ENCODE results near the gene CADPS2. TPM values are rescaled to one million over a fixed set of nuclear protein-coding genes. Genes with fewer than 3 reads are reported as not detected.

The CADPS2 gene
- total and polyA plus RNA-seq, 2 donors (not counting 3 experiments of a cell fraction or from before 2014, with no cell fraction given), result 9.5 to 22.6 TPM

GRCh38 chr7:122764020-122764419 is 122.2 kb downstream of the CADPS2 start:
- no peak overlapping the region for H3K4me2 ChIP-seq (ENCODE audit: insufficient read depth, low read length)
- FAIRE-seq (no peak), DNase-seq (ENCODE audit: low read depth, low spot score) (peak; percentile 35)
- H2AFZ ChIP-seq (ENCODE audit: low read depth, low read length), result no peak overlapping the region
- H3K27ac ChIP-seq (ENCODE audit: insufficient read depth, low read depth, low read length), result no peak overlapping the region
- no peaks in the 10 kb centered on the region for H3K79me2 ChIP-seq (ENCODE audit: control insufficient read depth, insufficient read depth, low read length)
- no peaks in the 10 kb centered on the region for H3K9me3 ChIP-seq (replicated peaks; ENCODE audit: control insufficient read depth, insufficient read depth, low read length)
- no TSS peak for BruUV-seq (replicated peaks)
- H3K9me1 ChIP-seq (replicated peaks; ENCODE audit: control insufficient read depth, extremely low read depth, insufficient read depth, low read length), result no peaks in the 10 kb centered on the region
- dilution Hi-C loops (cut with MboI; ENCODE audit: extremely low pct_ligation_motif_present, low sequenced_read_pairs) (no loop called here), intact Hi-C loops (cut with micrococcal nuclease) (no loop called here)
- no peaks in the 10 kb centered on the region for H4K20me1 ChIP-seq (replicated peaks; ENCODE audit: control insufficient read depth, extremely low read depth, insufficient read depth, low read length)
- POLR2A ChIA-PET, result no interaction called here
- H3K4me3 ChIP-seq (replicated peaks in 1 of 3; ENCODE audit: insufficient read depth in 1 of 3, low read depth in 1 of 3, low read length in 3 of 3), result no peak overlapping the region
- TF ChIP-seq JUN (IDR thresholded peaks at IDR 0.05; ENCODE audit: borderline replicate concordance, insufficient read depth, insufficient read length, low read depth), result peak; percentile 18
- peak; percentile 87 for TF ChIP-seq GATA2 (IDR thresholded peaks at IDR 0.05; ENCODE audit: insufficient read depth, insufficient read length, low read depth, low read length)
- no peak for TF ChIP-seq MYC (IDR thresholded peaks at IDR 0.05; ENCODE audit: low read depth, low read length)
- TF ChIP-seq FOS (IDR thresholded peaks at IDR 0.05; ENCODE audit: borderline replicate concordance, insufficient read depth, low read length), result peak; percentile 61
- no peaks in the 10 kb centered on the region for H3K36me3 ChIP-seq (ENCODE audit: control insufficient read depth in 2 of 2, extremely low read depth in 1 of 2, insufficient read depth in 2 of 2, low read length in 2 of 2)
- CTCF ChIA-PET, result interaction anchor here (0.6 to 1.3 kb wide), 2 partner anchors 14 to 23 kb away, joined by 3 to 5 read pairs; no protein-coding TSS in a partner anchor
- H3K4me1 ChIP-seq (ENCODE audit: control insufficient read depth, extremely low read depth, insufficient read depth, low read length), result peaks cover 7% of the 10 kb centered on the region
- H3K9ac ChIP-seq (replicated peaks; ENCODE audit: extremely low read depth, insufficient read depth, low read length), result no peak overlapping the region
- no peaks in the 10 kb centered on the region for H3K27me3 ChIP-seq (ENCODE audit: control insufficient read depth in 2 of 2, insufficient read depth in 2 of 2, low read length in 2 of 2)

- CTCF ChIA-PET, result interaction anchor here (1.2 kb wide), 1 partner anchor 15 kb away, joined by 4 read pairs; no protein-coding TSS in a partner anchor
- dilution Hi-C loops (cut with MboI; ENCODE audit: extremely low pct_ligation_motif_present, low sequenced_read_pairs), result no loop called here
Measured at GRCh38 chr7:122762071-122762470, 124.2 kb downstream of the CADPS2 start.

More at GRCh38 chr7:122762071-122762470, 124.2 kb downstream of the CADPS2 start:
- H3K4me3 ChIP-seq (replicated peaks in 1 of 3; ENCODE audit: insufficient read depth in 1 of 3, low read depth in 1 of 3, low read length in 3 of 3), result no peak overlapping the region
- no peaks in the 10 kb centered on the region for H3K9me3 ChIP-seq (replicated peaks; ENCODE audit: control insufficient read depth, insufficient read depth, low read length)
- H4K20me1 ChIP-seq (replicated peaks; ENCODE audit: control insufficient read depth, extremely low read depth, insufficient read depth, low read length), result no peaks in the 10 kb centered on the region
- H3K36me3 ChIP-seq (ENCODE audit: control insufficient read depth in 2 of 2, extremely low read depth in 1 of 2, insufficient read depth in 2 of 2, low read length in 2 of 2), result no peaks in the 10 kb centered on the region
- no peaks in the 10 kb centered on the region for H3K79me2 ChIP-seq (ENCODE audit: control insufficient read depth, insufficient read depth, low read length)
- no peak for DNase-seq (ENCODE audit: low read depth, low spot score)
- H3K9me1 ChIP-seq (replicated peaks; ENCODE audit: control insufficient read depth, extremely low read depth, insufficient read depth, low read length), result no peaks in the 10 kb centered on the region
- no peak overlapping the region for H3K27ac ChIP-seq (ENCODE audit: insufficient read depth, low read depth, low read length)
- no peak overlapping the region for H2AFZ ChIP-seq (ENCODE audit: low read depth, low read length)
- no peak overlapping the region for H3K9ac ChIP-seq (replicated peaks; ENCODE audit: extremely low read depth, insufficient read depth, low read length)
- FAIRE-seq, result no peak
- H3K27me3 ChIP-seq (ENCODE audit: control insufficient read depth in 2 of 2, insufficient read depth in 2 of 2, low read length in 2 of 2), result no peaks in the 10 kb centered on the region
- no peak overlapping the region for H3K4me2 ChIP-seq (ENCODE audit: insufficient read depth, low read length)
- intact Hi-C loops (cut with micrococcal nuclease), result no loop called here
- no TSS peak for BruUV-seq (replicated peaks)
- peaks cover 7% of the 10 kb centered on the region for H3K4me1 ChIP-seq (ENCODE audit: control insufficient read depth, extremely low read depth, insufficient read depth, low read length)
- POLR2A ChIA-PET, result no interaction called here
- TF ChIP-seq POLR2A (IDR thresholded peaks at IDR 0.05; ENCODE audit: low read depth, low read length) (no peak), JUN (IDR thresholded peaks at IDR 0.05; ENCODE audit: borderline replicate concordance, insufficient read depth, insufficient read length, low read depth) (no peak), EZH2 (IDR thresholded peaks at IDR 0.05; ENCODE audit: borderline replicate concordance, low read depth, low read length, severe bottlenecking) (no peak), MAX (IDR thresholded peaks at IDR 0.05; ENCODE audit: insufficient read depth, insufficient read length) (no peak), FOS (IDR thresholded peaks at IDR 0.05; ENCODE audit: borderline replicate concordance, insufficient read depth, low read length) (no peak), MYC (IDR thresholded peaks at IDR 0.05; ENCODE audit: low read depth, low read length) (no peak), POLR2AphosphoS5 (IDR thresholded peaks at IDR 0.05; ENCODE audit: insufficient read depth, low read depth, low read length) (no peak), GATA2 (IDR thresholded peaks at IDR 0.05; ENCODE audit: insufficient read depth, insufficient read length, low read depth, low read length) (no peak), CTCF (IDR thresholded peaks at IDR 0.05; ENCODE audit: extremely low read depth in 1 of 2, insufficient read depth in 1 of 2, low read depth in 1 of 2, low read length in 2 of 2) (no peak)
